Aorta (tissue), 5 donors: ENCODE results near the gene SBF1. TPM values are rescaled to one million over a fixed set of nuclear protein-coding genes. Genes with fewer than 3 reads are reported as not detected.
"Not testable (repeated sequence)": the region's sequence is repeated elsewhere in the genome, so short reads cannot be mapped to it uniquely, and the experiment has no call there.

Experiments used
- ATAC-seq: fragments of 200-7000 bp; cut with Tn5 transposase; one replicate; pipeline ENCODE4 v1.9.1; 2022; ENCODE audit warnings: moderate library complexity; ENCODE audit not compliant: low FRiP score
- DNase-seq, 2 donors: peaks; one replicate each; pipeline ENCODE4 v3.0.0-alpha.2; 2020
- H3K27ac ChIP-seq, 2 donors: one replicate each; pipeline ENCODE4 v1.5.1; 2013; ENCODE audit warnings: low read length in 2 of 2, mild to moderate bottlenecking in 2 of 2, moderate library complexity in 2 of 2, control low read depth in 1 of 2, inconsistent platforms in 1 of 2, low read depth in 1 of 2
- H3K27me3 ChIP-seq, 2 donors: one replicate each; pipeline ENCODE4 v1.6.1; 2013; ENCODE audit warnings: control low read depth in 1 of 2, low read length in 1 of 2, mild to moderate bottlenecking in 1 of 2, moderate library complexity in 1 of 2; ENCODE audit not compliant: insufficient read depth in 2 of 2, control insufficient read depth in 1 of 2
- H3K36me3 ChIP-seq, 2 donors: one replicate each; pipeline ENCODE4 v1.6.1; 2013; ENCODE audit warnings: control low read depth in 1 of 2, low read length in 1 of 2, mild to moderate bottlenecking in 1 of 2; ENCODE audit not compliant: insufficient read depth in 2 of 2, control insufficient read depth in 1 of 2
- H3K4me1 ChIP-seq, 2 donors: one replicate each; pipeline ENCODE4 v1.6.1; 2013; ENCODE audit warnings: low read length in 2 of 2, control low read depth in 1 of 2, mild to moderate bottlenecking in 1 of 2, moderate library complexity in 1 of 2; ENCODE audit not compliant: insufficient read depth in 2 of 2, control insufficient read depth in 1 of 2
- H3K4me3 ChIP-seq, 2 donors: one replicate each; pipeline ENCODE4 v1.5.1; 2013; ENCODE audit warnings: low read length in 2 of 2, control low read depth in 1 of 2, mild to moderate bottlenecking in 1 of 2
- H3K9me3 ChIP-seq: one replicate; pipeline ENCODE4 v1.6.1; 2013; ENCODE audit warnings: mild to moderate bottlenecking, low read length; ENCODE audit not compliant: control insufficient read depth
- WGBS, 2 donors: extraction: QIAGEN DNeasy Blood & Tissue Kit; methylation state at CpG; one replicate each; pipeline ENCODE4 v1.1.7; 2013; 5-methylcytosine and 5-hydroxymethylcytosine counted together
- intact Hi-C, 2 donors: fragments of 100-400 bp; cut with DNase I; formaldehyde crosslinking; loops; one replicate each; pipeline versions ENCODE4 v1.14.2 to v1.15.0; 2022
- polyA plus RNA-seq, 2 donors: library from polyadenylated mRNA; stranded (reverse); fragments of 200-250 nt; gene quantifications; one replicate each; pipeline ENCODE4 v1.2.3, GENCODE V29; 2013
- total RNA-seq, 2 donors: library from RNA; stranded (reverse); fragmentation: NEBNext Ultra II Directional; extraction: Animal tissue kit (Norgen Biotek cat#: 25700); gene quantifications; one replicate each; pipeline ENCODE4 v1.2.1, GENCODE V29; 2021
- donor health status: healthy with polysubstance abuse.
- donor health status: Bipolar disorder and iron deficiency.
- donor health status: DM: no; HTN: no; CAD: no.
- donor health status: DM: no; HTN: no; CAD: no.
- donor health status: DM: yes; HTN: yes; CAD: no.

The SBF1 gene
- total and polyA plus RNA-seq, 4 donors = 17.8 to 77.9 (median 57.6) TPM

DNA sequence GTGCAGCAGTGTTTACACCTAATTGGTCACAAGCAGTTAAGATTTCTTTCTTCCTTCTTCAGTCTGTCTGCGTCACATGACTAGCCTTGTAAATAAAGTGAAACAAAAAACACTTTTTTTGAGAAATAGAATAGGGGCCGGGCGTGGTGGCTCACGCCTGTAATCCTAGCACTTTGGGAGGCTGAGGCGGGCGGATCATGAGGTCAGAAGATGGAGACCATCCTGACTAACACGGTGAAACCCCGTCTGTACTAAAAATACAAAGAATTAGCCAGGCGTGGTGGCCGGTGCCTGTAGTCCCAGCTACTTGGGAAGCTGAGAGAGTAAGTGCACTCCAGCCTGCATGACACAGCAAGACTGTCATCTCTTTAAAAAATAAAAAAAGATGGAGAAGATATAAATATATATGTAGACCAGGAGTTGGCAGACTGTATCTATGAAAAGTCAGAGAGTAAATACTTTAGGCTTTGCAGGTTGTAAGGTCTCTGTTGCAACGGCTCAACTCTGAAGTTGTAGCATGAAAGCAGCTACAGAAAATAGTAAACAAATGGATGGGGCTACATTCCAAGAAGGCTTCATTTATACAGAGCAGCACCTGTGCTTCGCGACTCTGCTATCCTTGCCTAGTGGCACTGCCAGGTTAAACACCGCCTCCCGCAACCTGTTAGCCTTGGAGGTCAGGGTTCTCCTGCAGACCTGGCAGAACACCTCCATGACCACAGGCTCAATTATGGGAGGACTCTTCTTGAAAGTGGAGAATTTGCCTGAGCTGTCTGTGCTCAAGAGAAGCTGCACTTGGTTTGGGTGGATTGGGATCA is 75.8 kb downstream of the SBF1 start:
- ATAC-seq = no peak
- H3K4me3 ChIP-seq = no peak overlapping the region
- intact Hi-C loops = no loop called here
- no peaks in the 10 kb centered on the region for H3K9me3 ChIP-seq
- no peak for DNase-seq
- WGBS, 2 donors = 85 to 87% methylated on average over 15 of the region's 15 CpGs
- no peaks in the 10 kb centered on the region for H3K4me1 ChIP-seq
- no peak overlapping the region for H3K27ac ChIP-seq
- H3K36me3 ChIP-seq = no peaks in the 10 kb centered on the region
- no peaks in the 10 kb centered on the region for H3K27me3 ChIP-seq

DNA sequence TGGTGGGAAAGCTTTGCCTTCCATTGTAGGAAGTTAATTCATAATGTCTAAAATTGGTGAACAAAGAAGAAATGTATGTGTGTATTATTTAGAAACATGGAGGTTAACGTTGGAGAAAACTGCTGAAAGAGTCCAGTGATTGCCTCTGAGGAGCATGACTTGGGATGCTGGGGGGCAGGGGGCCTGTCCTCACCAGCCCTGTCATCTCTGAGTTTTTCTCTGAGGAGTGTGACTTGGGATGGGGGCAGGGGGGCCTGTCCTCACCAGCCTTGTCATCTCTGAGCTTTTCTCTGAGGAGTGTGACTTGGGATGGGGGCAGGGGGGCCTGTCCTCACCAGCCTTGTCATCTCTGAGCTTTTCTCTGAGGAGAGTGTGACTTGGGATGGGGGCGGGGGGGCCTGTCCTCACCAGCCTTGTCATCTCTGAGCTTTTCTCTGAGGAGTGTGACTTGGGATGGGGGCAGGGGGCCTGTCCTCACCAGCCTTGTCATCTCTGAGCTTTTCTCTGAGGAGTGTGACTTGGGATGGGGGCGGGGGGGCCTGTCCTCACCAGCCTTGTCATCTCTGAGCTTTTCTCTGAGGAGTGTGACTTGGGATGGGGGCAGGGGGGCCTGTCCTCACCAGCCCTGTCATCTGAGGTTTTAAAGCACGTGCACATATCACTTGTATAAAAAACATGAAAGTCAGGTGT is 77.3 kb downstream of the SBF1 start:
- DNase-seq, H3K36me3 ChIP-seq, H3K4me1 ChIP-seq, H3K4me3 ChIP-seq, H3K27ac ChIP-seq, H3K9me3 ChIP-seq, H3K27me3 ChIP-seq, intact Hi-C loops, ATAC-seq: not testable (repeated sequence)
- 67 to 71% methylated on average over 3 of the region's 4 CpGs for WGBS, 2 donors

GRCh38 chr22:50396751-50397370 is 78.0 kb downstream of the SBF1 start:
- DNase-seq (no peak), ATAC-seq (no peak)
- no peaks in the 10 kb centered on the region for H3K27me3 ChIP-seq
- H3K9me3 ChIP-seq = no peaks in the 10 kb centered on the region
- WGBS, 2 donors = 52 to 60% methylated on average over 6 of the region's 6 CpGs
- H3K4me3 ChIP-seq = no peak overlapping the region
- H3K36me3 ChIP-seq = peaks cover 0 to 2% of the 10 kb centered on the region in 2 donors
- H3K4me1 ChIP-seq = no peaks in the 10 kb centered on the region
- intact Hi-C loops = no loop called here
- H3K27ac ChIP-seq = no peak overlapping the region

Other genes with a start within 250 kb of the SBF1 start
- 10 to 100 TPM; 29.0 to 49.5 TPM for gene TUBGCP6, start 230.0 kb downstream of the SBF1 start, total RNA-seq
- gene TUBGCP6, start 230.0 kb downstream of the SBF1 start, polyA plus RNA-seq = 100 to 1,000 TPM in 1 of 2 donors, 1 to 10 TPM in 1; 7.0 to 134 TPM
- gene HDAC10, start 223.8 kb downstream of the SBF1 start, total RNA-seq = 10 to 100 TPM; 19.8 to 47.8 TPM
- 10 to 100 TPM in 1 of 2 donors, 1 to 10 TPM in 1; 5.5 to 57.3 TPM for gene HDAC10, start 223.8 kb downstream of the SBF1 start, polyA plus RNA-seq
- gene MAPK12, start 213.4 kb downstream of the SBF1 start, total RNA-seq = 10 to 100 TPM in 1 of 2 donors, 1 to 10 TPM in 1; 9.2 to 22.9 TPM
- 10 to 100 TPM in 1 of 2 donors, 1 to 10 TPM in 1; 1.6 to 19.0 TPM for gene MAPK12, start 213.4 kb downstream of the SBF1 start, polyA plus RNA-seq
- gene MAPK11, start 204.7 kb downstream of the SBF1 start, total RNA-seq = 10 to 100 TPM; 10.7 to 23.2 TPM
- gene MAPK11, start 204.7 kb downstream of the SBF1 start, polyA plus RNA-seq = 10 to 100 TPM in 1 of 2 donors, under 1 TPM in 1; 0.13 to 14.9 TPM
- gene PLXNB2, start 167.4 kb downstream of the SBF1 start, total RNA-seq = 100 to 1,000 TPM; 139 to 210 TPM
- 100 to 1,000 TPM in 1 of 2 donors, 10 to 100 TPM in 1; 46.0 to 214 TPM for gene PLXNB2, start 167.4 kb downstream of the SBF1 start, polyA plus RNA-seq
- 1 to 10 TPM; 2.3 to 7.0 TPM for gene DENND6B, start 148.0 kb downstream of the SBF1 start, total RNA-seq
- gene DENND6B, start 148.0 kb downstream of the SBF1 start, polyA plus RNA-seq = 1 to 10 TPM in 1 of 2 donors, under 1 TPM in 1; 0.25 to 7.5 TPM
- 10 to 100 TPM; 45.2 to 46.7 TPM for gene PPP6R2, start 131.7 kb downstream of the SBF1 start, total RNA-seq
- 10 to 100 TPM; 14.1 to 62.5 TPM for gene PPP6R2, start 131.7 kb downstream of the SBF1 start, polyA plus RNA-seq
- under 1 TPM; 0.26 to 0.54 TPM for gene ADM2, start 6.5 kb upstream of the SBF1 start, total RNA-seq
- under 1 TPM in 1 of 2 donors, not detected in 1; 0.50 TPM for gene ADM2, start 6.5 kb upstream of the SBF1 start, polyA plus RNA-seq
- gene MIOX, start 11.8 kb upstream of the SBF1 start, total RNA-seq = not detected
- gene MIOX, start 11.8 kb upstream of the SBF1 start, polyA plus RNA-seq = not detected
- gene LMF2, start 32.7 kb upstream of the SBF1 start, total RNA-seq = 10 to 100 TPM; 42.2 to 65.7 TPM
- gene LMF2, start 32.7 kb upstream of the SBF1 start, polyA plus RNA-seq = 100 to 1,000 TPM in 1 of 2 donors, 10 to 100 TPM in 1; 20.0 to 123 TPM
- 10 to 100 TPM; 31.6 to 35.5 TPM for gene NCAPH2, start 33.2 kb upstream of the SBF1 start, total RNA-seq
- gene NCAPH2, start 33.2 kb upstream of the SBF1 start, polyA plus RNA-seq = 10 to 100 TPM; 18.2 to 67.4 TPM
- 1 to 10 TPM; 4.7 to 5.1 TPM for gene SCO2, start 50.6 kb upstream of the SBF1 start, total RNA-seq
- gene SCO2, start 50.6 kb upstream of the SBF1 start, polyA plus RNA-seq = 10 to 100 TPM in 1 of 2 donors, not detected in 1; 11.6 TPM
- gene TYMP, start 55.0 kb upstream of the SBF1 start, total RNA-seq = 10 to 100 TPM; 68.3 to 99.2 TPM
- 10 to 100 TPM; 37.7 to 47.1 TPM for gene TYMP, start 55.0 kb upstream of the SBF1 start, polyA plus RNA-seq
- gene KLHDC7B, start 70.9 kb upstream of the SBF1 start, total RNA-seq = under 1 TPM; 0.29 to 0.63 TPM
- gene KLHDC7B, start 70.9 kb upstream of the SBF1 start, polyA plus RNA-seq = not detected
- not detected for gene SYCE3, start 87.9 kb upstream of the SBF1 start, total RNA-seq
- gene SYCE3, start 87.9 kb upstream of the SBF1 start, polyA plus RNA-seq = 1 to 10 TPM in 1 of 2 donors, not detected in 1; 1.5 TPM
- gene CPT1B, start 103.4 kb upstream of the SBF1 start, total RNA-seq = 10 to 100 TPM in 1 of 2 donors, 1 to 10 TPM in 1; 3.2 to 11.5 TPM
- gene CPT1B, start 103.4 kb upstream of the SBF1 start, polyA plus RNA-seq = 1 to 10 TPM; 3.9 to 6.4 TPM
- 10 to 100 TPM; 36.5 to 78.8 TPM for gene CHKB, start 107.8 kb upstream of the SBF1 start, total RNA-seq
- 100 to 1,000 TPM in 1 of 2 donors, 10 to 100 TPM in 1; 28.4 to 544 TPM for gene CHKB, start 107.8 kb upstream of the SBF1 start, polyA plus RNA-seq
- gene MAPK8IP2, start 125.8 kb upstream of the SBF1 start, total RNA-seq = under 1 TPM; 0.24 to 0.26 TPM
- gene MAPK8IP2, start 125.8 kb upstream of the SBF1 start, polyA plus RNA-seq = under 1 TPM; under 0.01 to 0.15 TPM
- 10 to 100 TPM; 31.4 to 53.5 TPM for gene ARSA, start 153.1 kb upstream of the SBF1 start, total RNA-seq
- 100 to 1,000 TPM in 1 of 2 donors, 10 to 100 TPM in 1; 15.7 to 120 TPM for gene ARSA, start 153.1 kb upstream of the SBF1 start, polyA plus RNA-seq
- gene SHANK3, start 197.8 kb upstream of the SBF1 start, total RNA-seq = 10 to 100 TPM; 48.6 to 62.9 TPM
- gene SHANK3, start 197.8 kb upstream of the SBF1 start, polyA plus RNA-seq = 1 to 10 TPM in 1 of 2 donors, under 1 TPM in 1; 0.63 to 3.2 TPM